OCI-LY1 (cell line): ENCODE measurements around the gene IFRD2.

Source experiments
- EZH2 ChIP-seq: fragments of 200-600 bp; sonication (generic), shearing (Covaris generic); IDR thresholded peaks from 2 replicates; pipeline ENCODE4 v1.8.0; 2017; ENCODE audit warnings: borderline replicate concordance, mixed run types, mild to moderate bottlenecking, antibody characterized with exemption, low read length, moderate library complexity, mixed read lengths
- TF ChIP-seq, protein P1 (sequence below): fragments of 200-600 bp; sonication (generic), shearing (Covaris generic); IDR thresholded peaks from 2 replicates; pipeline ENCODE4 v1.5.1; 2017; ENCODE audit warnings: mild to moderate bottlenecking, antibody characterized with exemption, low read length, moderate library complexity, mixed read lengths

DNA sequence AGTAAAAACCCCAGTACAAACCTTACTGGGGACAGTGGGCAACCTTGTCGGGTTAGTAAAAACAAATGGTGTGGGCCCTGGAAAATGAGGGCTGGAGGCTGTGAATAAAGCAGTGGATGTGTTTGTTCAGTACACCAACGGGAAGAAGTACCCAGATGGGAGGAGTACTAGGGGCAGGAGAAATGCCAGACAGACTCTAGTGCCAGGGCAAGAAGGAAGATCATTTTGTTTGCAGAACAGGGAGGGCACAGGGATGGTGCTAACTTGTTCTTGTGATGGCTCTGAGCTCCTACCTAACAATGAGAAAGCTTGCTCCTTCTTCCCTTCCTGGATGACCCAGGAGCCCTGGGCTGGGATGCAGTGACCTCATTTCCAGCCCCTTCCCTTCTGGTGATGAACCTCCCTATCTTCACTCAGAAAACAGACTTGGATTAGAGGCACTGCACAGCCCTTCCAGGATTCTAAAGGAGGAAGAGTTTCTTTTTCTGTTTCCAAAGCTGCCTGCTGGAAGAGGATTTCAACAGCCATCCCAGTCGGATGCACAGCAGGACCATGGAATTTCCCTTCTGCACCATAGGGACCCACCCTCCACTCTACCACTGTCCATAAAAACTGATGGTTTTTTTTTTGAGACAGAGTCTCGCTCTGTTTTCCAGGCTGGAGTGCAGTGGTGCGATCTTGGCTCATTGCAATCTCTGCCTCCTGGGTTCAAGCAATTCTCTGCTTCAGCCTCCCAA is 42.3 kb upstream of the IFRD2 start:
- TF ChIP-seq, protein P1, sequence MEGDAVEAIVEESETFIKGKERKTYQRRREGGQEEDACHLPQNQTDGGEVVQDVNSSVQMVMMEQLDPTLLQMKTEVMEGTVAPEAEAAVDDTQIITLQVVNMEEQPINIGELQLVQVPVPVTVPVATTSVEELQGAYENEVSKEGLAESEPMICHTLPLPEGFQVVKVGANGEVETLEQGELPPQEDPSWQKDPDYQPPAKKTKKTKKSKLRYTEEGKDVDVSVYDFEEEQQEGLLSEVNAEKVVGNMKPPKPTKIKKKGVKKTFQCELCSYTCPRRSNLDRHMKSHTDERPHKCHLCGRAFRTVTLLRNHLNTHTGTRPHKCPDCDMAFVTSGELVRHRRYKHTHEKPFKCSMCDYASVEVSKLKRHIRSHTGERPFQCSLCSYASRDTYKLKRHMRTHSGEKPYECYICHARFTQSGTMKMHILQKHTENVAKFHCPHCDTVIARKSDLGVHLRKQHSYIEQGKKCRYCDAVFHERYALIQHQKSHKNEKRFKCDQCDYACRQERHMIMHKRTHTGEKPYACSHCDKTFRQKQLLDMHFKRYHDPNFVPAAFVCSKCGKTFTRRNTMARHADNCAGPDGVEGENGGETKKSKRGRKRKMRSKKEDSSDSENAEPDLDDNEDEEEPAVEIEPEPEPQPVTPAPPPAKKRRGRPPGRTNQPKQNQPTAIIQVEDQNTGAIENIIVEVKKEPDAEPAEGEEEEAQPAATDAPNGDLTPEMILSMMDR, result no peak
- TF ChIP-seq EZH2, result no peak
